WTC11 (cell line): Measurements from ENCODE around the gene ILK.

Experiments
- MAX ChIP-seq: sonication (generic); formaldehyde crosslinking; IDR thresholded peaks from 2 replicates; pipeline ENCODE4 v1.8.0; 2022; ENCODE audit warnings: mild to moderate bottlenecking, missing genetic modification reagents
- PRDM15 ChIP-seq: sonication (generic); formaldehyde crosslinking; IDR thresholded peaks from 2 replicates; pipeline ENCODE4 v1.8.0; 2022; ENCODE audit warnings: missing genetic modification reagents
- ZNF263 ChIP-seq: sonication (generic); formaldehyde crosslinking; IDR thresholded peaks from 2 replicates; pipeline ENCODE4 v1.8.1; 2022; ENCODE audit warnings: low read depth, mild to moderate bottlenecking, moderate library complexity, missing genetic modification reagents

DNA sequence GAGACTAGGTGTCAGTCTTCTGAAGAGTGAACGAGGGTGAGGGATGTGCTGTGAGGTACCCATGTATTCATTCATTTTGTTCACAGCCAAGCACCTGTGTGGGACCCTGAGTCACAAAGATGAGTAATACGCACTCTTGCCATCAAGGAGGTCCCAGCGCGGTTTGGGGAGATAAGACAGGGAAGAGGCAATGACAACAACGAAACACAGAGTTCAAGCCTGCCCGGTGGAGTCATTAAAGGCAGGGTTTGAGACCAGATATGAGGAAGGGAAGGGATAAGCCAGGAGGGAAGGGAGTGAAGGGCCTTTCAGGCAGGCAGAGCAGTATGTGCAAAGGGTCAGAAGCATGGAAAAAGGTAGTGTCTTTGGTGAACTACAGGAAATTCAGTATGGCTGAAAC, 47.4 kb downstream of the ILK start:
- no peak for TF ChIP-seq PRDM15 (CRISPR knock-in tag)
- TF ChIP-seq ZNF263 (CRISPR knock-in tag): no peak
- TF ChIP-seq MAX (CRISPR knock-in tag): no peak
